Epithelial cell of prostate (primary cell): Measurements from ENCODE around the gene SPATA32.
A peak's percentile ranks its signal among the peaks of the same experiment; 100 is the strongest.

Experiments
- DNase-seq: peaks from one replicate; pipeline ENCODE4 v3.0.0-alpha.2; 2011; ENCODE audit warnings: low read depth, low spot score
- H3K27ac ChIP-seq: fragments of 450-650 bp; 2 replicates; pipeline ENCODE4 v1.5.1; 2017; ENCODE audit warnings: mild to moderate bottlenecking

SPATA32 gene

DNA sequence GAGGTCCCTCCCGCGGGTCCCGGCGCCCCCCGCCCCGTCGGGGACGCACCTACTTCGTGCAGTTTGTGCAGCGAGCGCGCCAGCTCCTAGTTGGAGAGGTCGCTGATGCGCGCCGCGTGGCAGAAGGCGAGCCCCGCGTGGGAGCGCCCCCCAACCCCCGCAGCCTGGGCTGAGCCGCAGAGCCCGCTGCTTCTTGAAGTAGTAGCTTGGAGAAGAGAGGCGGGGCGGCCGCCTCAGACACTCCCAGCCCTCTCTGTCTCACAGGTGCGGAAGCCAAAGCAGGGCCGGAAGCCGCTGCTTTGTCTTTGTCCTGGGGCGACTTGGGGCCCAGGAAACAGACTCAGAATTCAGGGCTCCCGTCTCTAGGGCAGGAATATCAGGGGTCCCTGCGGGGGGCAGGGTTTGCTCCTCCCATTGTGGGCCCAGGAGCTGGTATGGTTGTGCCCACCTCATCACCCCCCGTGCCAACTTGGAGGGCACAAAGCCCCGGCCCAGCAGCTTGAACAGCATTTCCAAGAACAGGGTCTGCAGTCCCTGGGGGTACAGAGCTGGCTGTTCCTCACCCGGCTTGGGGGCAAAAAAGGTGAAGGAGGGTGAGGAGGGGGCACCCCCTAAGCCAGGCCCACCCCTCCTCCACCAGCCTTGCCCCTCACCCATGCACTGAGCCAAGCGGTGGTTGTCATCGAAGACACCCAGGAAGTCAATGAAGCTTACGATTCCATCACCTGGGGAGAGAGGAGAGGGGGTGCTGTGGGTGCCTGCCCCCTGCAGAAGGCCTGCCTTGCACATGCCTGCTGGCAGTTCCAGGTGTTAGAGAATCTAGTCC, 13.5 kb downstream of the SPATA32 start:
- peak; percentile 31 for DNase-seq
- peak overlapping the region; percentile 75 for H3K27ac ChIP-seq

DNA sequence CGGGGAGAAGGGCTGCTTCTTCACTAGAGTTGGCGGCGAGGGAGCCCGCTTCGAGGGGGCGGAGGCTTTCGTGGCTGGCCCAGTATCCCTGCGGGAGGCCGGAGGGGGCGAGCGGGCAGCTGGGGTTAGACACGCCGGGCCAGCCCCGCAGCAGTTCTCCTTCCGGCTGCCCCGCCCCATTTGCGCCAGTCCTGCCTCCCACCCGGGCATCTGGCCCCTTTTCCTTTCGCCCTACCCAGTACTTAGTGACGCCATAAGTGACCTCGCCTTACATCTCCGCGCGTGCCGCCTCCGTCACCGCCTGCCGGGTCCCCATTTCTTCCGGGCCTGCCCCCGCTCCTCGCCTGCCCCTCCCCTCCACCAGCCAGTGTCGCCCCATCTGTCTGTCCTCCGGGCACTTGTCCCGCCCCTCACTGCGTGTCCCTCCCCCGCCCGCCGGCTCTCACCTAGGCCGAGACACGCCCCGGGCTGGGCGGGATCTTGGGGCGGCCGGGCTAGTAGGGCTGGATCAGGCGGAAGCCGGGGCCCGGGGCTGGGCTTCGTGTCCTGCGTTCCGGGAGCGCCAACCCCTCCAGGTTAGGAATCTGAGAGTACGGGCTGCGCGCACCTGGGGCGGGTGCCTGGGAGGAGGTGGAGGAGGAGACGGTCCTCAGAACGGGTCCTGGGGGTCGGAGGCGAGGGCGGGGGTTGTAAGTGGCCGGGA, 14.3 kb downstream of the SPATA32 start:
- DNase-seq = peak; percentile 53
- peak overlapping the region; percentile 75 for H3K27ac ChIP-seq

DNA sequence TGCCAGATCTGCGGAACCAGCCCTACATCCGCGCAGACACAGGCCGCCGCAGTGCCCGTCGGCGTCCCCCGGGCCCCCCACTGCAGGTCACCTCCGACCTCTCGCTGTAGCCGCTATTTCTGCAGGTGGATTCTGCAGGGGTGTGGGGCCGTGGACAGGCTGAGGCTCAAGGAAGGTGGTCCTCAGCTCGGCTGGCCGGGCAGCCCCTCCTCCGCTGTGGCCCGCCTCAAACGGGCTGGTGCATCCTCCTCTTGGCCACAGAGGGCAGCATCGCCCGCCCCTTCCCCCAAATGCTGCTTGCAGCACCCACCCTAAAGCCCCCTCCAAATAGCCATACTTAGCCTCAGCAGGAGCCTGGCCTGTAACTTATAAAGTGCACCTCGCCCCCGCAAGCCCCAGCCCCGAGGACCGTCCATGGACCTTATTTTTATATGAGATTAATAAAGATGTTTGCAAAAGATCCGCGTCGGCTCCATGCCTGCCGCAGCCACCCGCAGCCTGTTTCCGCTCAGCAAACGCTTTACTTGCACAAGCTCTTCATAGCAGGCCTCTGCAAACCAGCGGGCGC, 14.9 kb downstream of the SPATA32 start:
- no peak for DNase-seq

DNA sequence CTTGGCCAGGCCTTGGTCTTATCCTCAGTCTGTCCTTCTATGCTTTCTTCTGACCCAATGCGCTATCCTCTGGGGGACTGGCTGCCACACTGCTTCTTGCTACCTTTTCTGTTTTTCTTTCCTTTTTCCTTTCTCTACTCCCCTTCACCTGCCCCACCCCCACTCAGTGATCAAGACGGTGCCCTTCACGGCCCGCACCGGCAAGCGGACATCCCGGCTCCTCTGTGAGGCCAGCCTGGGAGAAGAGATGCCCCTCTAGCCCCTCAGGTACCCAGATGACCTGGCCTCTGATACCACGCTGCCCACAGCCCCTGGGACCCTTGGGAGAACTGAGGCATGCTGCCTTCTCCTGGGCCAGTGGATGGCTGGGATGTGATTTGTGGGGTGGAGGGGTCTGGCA, 15.6 kb downstream of the SPATA32 start:
- H3K27ac ChIP-seq = no peak overlapping the region
- no peak for DNase-seq

More for the DNA sequence above, 14.9 kb downstream of the SPATA32 start:
- H3K27ac ChIP-seq = peak overlapping the region; percentile 75

DNA sequence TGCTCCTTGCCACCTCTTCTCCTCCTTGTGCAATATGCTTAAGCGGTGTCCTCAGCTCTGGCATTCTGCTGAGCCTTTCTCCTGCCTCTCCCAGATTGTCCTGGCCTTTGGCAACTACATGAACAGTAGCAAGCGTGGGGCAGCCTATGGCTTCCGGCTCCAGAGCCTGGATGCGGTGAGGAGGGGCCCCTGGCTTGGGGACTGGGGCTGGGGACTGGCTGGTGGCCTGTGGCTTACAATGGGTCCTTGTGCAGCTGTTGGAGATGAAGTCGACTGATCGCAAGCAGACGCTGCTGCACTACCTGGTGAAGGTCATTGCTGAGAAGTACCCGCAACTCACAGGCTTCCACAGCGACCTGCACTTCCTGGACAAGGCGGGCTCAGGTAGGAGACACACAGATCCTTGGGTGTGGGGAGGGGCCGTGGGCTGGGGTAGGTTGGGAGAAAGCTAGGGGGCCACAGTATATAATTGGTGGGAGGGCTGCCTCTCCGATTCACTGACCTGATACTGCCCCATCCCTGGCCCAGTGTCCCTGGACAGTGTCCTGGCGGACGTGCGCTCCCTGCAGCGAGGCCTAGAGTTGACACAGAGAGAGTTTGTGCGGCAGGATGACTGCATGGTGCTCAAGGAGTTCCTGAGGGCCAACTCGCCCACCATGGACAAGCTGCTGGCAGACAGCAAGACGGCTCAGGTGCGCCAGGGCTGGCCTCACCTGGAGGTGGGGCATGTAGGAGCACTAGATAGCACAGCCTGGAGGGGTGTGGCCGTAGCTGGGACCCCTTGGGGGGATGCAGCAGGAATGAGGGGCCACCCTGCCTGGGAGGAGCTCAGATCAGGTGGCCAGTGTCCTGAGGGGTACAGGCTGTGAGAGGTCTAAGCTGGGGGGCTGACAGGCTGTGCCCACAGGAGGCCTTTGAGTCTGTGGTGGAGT, 16.9 kb downstream of the SPATA32 start:
- no peak overlapping the region for H3K27ac ChIP-seq
- DNase-seq = no peak

DNA sequence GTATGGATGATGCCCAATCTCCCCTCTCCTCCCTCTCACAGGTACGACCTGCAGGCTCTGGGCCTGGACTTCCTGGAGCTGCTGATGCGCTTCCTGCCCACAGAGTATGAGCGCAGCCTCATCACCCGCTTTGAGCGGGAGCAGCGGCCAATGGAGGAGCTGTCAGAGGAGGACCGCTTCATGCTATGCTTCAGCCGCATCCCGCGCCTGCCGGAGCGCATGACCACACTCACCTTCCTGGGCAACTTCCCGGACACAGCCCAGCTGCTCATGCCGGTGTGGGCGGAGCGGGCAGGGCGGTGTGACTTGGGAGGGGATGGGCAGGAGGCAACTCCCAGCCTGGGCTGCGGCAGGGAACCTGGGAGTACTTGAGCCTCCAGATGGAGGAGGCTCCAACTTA, 18.1 kb downstream of the SPATA32 start:
- no peak for DNase-seq
- H3K27ac ChIP-seq = no peak overlapping the region

DNA sequence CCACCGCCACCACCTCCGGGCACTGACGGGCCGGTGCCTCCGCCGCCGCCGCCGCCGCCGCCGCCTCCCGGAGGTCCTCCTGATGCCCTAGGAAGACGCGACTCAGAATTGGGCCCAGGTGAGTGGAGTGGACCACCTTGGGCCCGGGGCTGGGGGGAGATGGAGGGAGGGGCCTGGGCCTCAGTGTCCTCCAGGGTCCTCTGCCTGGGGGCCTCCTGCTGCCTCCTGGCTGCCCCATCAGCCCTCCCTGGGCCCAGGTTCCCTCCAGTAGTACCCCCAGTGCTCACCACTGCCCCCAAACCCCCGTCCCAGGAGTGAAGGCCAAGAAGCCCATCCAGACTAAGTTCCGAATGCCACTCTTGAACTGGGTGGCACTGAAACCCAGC, 19.9 kb downstream of the SPATA32 start:
- DNase-seq = no peak
- no peak overlapping the region for H3K27ac ChIP-seq

DNA sequence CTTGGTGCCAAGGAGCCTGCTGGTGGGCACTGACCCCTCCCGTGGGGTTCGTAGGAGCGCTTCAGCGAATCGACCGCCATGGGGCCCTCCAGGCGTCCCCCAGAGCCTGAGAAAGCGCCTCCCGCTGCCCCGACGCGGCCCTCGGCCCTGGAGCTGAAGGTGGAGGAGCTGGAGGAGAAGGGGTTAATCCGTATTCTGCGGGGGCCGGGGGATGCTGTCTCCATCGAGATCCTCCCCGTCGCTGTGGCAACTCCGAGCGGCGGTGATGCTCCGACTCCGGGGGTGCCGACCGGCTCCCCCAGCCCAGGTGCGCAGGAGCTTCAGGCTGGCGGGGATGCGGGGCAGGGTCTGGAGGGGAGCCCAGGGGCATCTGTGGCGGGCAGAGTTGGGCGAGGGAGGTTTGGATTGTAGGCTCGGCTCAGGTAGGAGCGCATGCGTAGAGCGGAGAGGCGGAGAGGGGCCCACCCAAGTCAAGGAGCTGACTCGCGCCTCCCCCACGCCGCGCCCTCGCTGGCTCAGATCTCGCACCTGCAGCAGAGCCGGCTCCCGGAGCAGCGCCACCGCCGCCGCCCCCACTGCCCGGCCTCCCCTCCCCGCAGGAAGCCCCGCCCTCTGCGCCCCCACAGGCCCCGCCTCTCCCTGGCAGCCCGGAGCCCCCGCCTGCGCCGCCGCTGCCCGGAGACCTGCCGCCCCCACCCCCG, 20.4 kb downstream of the SPATA32 start:
- DNase-seq = no peak
- no peak overlapping the region for H3K27ac ChIP-seq

DNA sequence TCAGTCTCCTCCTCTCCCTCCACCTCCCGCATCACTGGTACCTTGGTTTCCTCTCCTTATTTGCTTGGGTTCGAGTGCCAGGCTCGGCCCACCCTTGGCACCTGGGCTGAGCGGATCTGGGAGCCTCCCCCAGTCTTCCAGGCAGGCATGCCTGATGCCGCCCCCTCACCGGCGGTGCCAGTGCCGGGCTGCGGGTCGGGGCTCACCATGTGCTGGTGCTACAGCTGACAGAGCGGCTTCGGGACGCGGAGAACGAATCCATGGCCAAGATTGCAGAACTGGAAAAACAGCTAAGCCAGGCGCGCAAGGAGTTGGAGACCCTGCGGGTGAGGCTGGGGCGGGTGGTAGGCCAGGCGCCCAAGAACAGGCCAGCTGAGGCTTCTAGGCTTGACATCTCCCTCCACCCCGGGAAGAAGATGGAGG, 21.0 kb downstream of the SPATA32 start:
- no peak for DNase-seq
- no peak overlapping the region for H3K27ac ChIP-seq

DNA sequence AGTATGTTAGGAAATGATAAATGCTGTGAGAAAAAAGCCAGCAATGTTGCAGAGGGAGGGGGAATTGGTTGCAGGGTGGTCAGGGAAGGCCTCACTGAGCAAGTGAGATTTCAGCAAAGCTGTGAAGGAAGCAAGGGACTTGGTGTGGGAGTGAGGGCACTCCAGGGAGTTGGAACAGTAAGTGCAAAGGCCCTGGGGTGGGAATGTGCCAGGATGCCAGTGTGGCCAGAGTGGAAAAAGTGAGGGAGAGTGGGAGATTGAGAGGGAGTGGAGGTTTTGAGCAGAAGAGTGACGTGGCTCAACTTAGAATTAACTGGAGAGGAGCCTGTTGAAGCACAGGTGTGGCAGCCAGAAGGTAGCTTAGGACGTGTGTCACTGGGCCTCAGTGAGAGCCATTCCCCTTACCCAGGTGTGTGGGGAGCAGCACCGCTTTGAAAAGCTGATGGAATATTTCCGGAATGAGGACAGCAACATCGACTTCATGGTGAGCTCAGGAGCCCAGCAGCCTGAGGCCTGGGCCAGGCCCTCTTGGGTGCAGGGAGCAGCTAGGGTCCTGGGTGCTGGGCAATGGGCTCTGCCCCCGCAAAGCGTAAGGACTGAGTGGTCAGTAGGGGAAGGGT, 23.6 kb downstream of the SPATA32 start:
- H3K27ac ChIP-seq = no peak overlapping the region
- no peak for DNase-seq

DNA sequence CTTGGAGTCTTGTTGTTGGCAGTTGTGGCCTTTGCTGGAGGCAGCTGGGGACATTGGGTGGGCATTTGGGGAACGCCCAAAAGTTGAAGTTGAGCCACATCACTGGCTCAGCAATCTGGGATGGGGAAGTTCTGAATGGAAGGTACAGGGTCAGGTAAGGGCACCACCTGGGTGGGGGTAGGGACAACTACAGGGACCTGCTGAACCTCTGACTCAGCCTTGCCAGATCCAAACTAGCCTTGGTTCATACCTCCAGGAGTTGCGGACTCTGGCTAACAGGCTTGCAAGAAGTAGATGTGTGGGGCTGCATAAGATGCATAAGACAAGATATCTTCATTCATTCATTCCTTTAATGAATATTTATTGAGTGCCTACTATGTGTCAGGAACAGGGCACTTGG, 24.2 kb downstream of the SPATA32 start:
- no peak overlapping the region for H3K27ac ChIP-seq
- DNase-seq = no peak

DNA sequence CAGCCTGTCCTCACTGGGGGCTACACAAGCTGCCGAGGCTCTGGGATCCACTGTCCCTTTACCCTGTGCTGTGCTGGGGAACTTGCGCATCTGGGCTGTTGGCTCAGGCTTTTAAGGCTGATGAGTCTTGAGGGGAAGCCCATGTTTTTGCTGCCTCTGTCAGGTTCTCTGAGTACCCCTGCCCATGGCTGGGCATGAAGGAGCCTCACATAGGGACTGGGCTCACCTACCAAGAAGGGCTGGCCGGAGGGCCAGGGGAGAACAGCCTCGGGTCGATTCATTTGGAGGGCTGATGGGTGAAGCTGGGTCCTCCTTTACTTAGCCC, 25.6 kb downstream of the SPATA32 start:
- no peak overlapping the region for H3K27ac ChIP-seq
- DNase-seq = no peak

DNA sequence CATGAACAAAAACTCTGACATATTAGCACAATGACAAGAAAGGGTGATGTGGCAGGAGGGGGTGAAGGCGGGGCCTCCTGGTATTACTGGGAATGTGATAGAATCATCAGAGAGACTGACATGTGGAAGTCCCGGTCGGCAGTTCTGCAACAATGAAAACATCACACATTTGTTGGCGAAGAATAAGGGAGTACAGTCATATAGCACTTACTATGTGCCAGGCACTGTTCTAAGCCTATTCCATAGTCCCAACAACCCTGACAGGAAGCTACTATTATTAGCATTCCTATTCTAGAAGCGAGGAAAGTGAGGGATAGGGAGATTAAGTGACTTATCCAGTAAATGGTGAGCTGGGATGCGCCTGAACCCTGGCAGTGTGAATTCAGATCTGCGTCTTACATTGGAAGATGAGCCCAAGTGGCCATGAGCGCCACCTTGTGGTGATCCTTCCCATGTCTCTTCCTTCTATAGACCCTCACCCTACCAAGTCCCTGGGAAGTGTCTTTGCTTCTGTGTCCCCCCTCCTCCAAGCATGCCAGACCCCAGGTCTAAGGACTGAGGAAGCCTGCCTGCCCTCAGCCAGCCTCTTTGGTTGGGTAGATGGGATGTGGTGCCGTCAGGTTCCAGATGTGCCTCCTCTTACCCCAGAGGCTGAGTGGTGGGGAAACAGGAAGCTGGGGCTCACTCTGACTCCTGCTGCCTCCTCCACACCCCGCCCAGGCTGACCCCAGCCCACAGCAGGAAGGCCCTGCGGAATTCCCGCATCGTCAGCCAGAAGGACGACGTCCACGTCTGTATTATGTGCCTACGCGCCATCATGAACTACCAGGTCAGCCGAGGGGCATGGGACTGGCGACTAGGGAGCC, 26.2 kb downstream of the SPATA32 start:
- H3K27ac ChIP-seq = no peak overlapping the region
- no peak for DNase-seq

DNA sequence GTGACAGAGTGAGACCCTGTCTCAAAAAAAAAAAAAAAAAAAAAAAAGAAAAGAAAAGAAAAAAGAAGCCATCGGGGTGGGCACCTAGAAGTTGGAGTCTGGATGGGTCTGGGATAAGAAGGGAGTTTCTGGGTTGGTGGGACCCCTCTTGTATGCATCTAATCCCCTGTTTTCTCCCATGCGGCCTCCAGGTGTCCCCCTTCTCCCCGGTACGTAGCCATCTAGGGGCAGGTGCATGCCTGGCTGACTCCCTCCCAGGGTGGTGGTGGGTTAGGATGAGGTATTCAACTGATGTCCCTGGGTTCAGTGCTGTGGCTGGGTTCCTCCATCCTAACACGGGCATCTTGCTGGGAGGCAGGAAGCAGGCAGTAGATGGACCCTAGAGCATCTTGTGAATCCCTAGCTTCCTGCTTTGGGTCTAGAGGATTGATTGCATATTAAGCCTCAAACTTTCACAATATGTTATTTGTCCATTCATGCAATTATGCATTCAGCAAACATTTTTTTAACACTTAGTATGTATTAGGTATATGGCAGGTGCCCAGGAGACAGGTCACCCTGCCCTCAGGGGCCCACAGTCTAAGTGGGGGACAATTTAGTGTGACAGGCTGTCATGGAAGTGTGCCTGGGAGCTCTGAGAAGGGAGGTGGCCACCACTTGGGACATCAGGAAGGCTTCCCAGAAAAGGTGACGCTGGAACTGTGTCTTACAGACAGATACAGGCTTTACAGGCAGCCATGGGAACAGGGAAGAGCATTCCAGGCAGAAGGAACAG, 27.1 kb downstream of the SPATA32 start:
- no peak for DNase-seq
- no peak overlapping the region for H3K27ac ChIP-seq

DNA sequence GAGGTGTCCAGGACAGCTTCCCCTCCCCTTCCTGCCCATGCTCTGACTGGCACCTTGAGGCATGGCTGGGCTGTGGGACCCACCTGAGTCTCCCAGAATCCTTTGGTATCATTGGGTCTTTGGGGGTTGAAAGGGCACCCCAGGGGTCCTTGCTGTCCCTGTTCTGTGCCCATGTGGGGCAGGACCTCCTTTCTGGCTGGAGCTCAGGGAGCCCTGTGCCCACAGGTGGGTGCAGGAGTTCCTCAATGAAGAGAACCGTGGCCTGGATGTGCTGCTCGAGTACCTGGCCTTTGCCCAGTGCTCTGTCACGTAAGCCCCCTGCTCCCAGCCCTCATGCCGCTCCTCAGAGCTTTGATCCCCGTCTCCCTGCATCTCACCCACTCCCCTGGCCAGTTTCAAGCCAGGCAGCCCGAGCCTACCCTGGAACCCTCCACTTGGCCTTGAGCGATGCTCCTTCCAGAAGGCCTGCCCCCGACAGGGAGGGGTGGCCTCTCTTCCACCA, 28.4 kb downstream of the SPATA32 start:
- no peak overlapping the region for H3K27ac ChIP-seq
- no peak for DNase-seq

DNA sequence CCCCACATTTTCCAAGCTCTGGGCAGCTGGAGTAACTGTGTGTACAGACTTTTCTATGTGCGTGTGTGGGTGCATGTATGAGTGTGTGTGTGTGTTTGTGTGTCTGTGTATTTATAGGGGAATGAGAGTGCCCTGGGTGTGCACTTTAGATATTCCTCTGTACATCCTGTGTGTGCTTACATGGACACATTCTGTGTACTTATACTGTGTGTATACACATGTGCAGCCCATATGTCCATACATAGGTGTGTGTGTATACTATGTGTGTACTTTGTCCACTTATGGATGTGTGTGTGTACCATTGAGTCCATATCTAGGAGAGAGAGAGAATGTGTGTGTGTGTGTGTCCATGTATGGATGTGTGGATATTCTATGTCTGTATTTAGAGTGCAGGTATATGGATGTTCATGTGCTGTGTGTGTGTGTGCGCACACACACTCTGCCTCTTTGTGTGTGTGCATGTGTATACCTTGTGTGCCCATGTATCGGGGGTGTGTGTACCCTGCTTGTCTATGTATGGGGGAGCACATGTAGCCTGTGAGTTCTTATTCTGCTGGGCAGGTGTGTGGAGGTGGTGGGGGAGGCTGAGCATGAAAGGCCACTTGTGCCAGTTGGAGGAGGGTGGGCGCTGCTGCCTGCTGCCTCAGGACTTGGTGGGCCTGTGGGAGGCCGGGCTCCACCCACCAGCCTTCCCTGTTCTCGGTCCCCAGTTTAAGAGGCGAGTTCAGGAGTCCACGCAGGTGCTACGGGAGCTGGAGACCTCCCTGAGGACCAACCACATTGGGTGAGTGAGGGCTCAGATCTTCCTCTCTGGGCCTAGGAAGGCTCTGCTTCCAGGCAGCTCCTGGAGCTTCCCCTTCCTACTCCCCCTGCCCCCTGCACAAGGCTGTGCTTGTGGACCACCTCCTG, 29.1 kb downstream of the SPATA32 start:
- no peak overlapping the region for H3K27ac ChIP-seq
- no peak for DNase-seq
